ENCODE data around the gene ALMS1. TPM values are rescaled to one million over a fixed set of nuclear protein-coding genes. Genes with fewer than 3 reads are reported as not detected.

ALMS1 gene
- total and polyA plus RNA-seq, 2 of the 4 experiments (the other 2 are of a cell fraction), result 20.8 to 52.8 TPM

- in situ Hi-C loops (cut with MboI; ENCODE audit: low sequenced_read_pairs), result no loop called here
- Histone ChIP-seq H2BK20ac (ENCODE audit: low read depth, low read length) (no peak overlapping the region), H3K23ac (ENCODE audit: low read depth, low read length) (no peak overlapping the region), H3K4ac (ENCODE audit: low read depth, low read length) (no peak overlapping the region), H3K14ac (replicated peaks; ENCODE audit: low read depth, low read length) (no peak overlapping the region), H4K91ac (ENCODE audit: insufficient read depth, low read depth, low read length) (no peak overlapping the region), H3K4me1 (ENCODE audit: control insufficient read depth, insufficient read depth, low read length) (no peaks in the 10 kb centered on the region), H3K9me1 (ENCODE audit: insufficient read depth, low read length) (no peaks in the 10 kb centered on the region), H3K79me1 (ENCODE audit: low read depth in 1 of 2, low read length in 2 of 2) (no peaks in the 10 kb centered on the region), H3K27me3 (ENCODE audit: control insufficient read depth, insufficient read depth, low read length) (no peaks in the 10 kb centered on the region), H2BK5ac (ENCODE audit: low read depth, low read length, poor library complexity, severe bottlenecking) (no peak overlapping the region), H4K8ac (ENCODE audit: low read depth in 2 of 2, low read length in 2 of 2) (no peak overlapping the region), H4K5ac (ENCODE audit: low read depth, low read length) (no peak overlapping the region), H2AFZ (replicated peaks; ENCODE audit: low read length, poor library complexity) (no peak overlapping the region), H3K27ac (ENCODE audit: insufficient read depth, low read length) (no peak overlapping the region), H2AK9ac (replicated peaks; ENCODE audit: low read depth, low read length, poor library complexity) (no peak overlapping the region), H3K4me2 (ENCODE audit: low read depth, low read length) (no peak overlapping the region), H3K56ac (ENCODE audit: extremely low read depth, insufficient read depth, low read length) (no peak overlapping the region), H4K20me1 (ENCODE audit: insufficient read depth, low read length) (no peaks in the 10 kb centered on the region), H3K4me3 (ENCODE audit: insufficient read depth, low read depth, low read length) (no peak overlapping the region), H3K18ac (ENCODE audit: low read depth, low read length) (no peak overlapping the region), H2BK120ac (ENCODE audit: low read depth, low read length) (no peak overlapping the region), H3K9me3 (ENCODE audit: control insufficient read depth, insufficient read depth, low read length) (peaks cover 7% of the 10 kb centered on the region; the same call in 1 of the 2 replicates), H3K36me3 (ENCODE audit: control insufficient read depth, insufficient read depth, low read length) (peaks cover 1% of the 10 kb centered on the region; the same call in 1 of the 2 replicates), H3K9ac (ENCODE audit: low read depth, low read length) (no peak overlapping the region), H2BK15ac (ENCODE audit: low read depth, low read length) (no peak overlapping the region), H2AK5ac (ENCODE audit: low read depth, low read length) (no peak overlapping the region)
- 100% methylated on average over 1 of the region's 1 CpG; no CpG with 5 or more reads in 1 of the 2 experiments for WGBS, 2 experiments (ENCODE audit: extremely low coverage in 2 of 2, insufficient read length in 1 of 2)
- ChIA-PET CTCF (no interaction called here), POLR2A (ENCODE audit: unreplicated experiment) (no interaction called here)
- no TSS peak for BruUV-seq (replicated peaks)
- DNase-seq, result no peak
- intact Hi-C loops (cut with micrococcal nuclease), result no loop called here
- dilution Hi-C loops (cut with HindIII; ENCODE audit: low sequenced_read_pairs, unreplicated experiment), result no loop called here
- no peak for ATAC-seq (ENCODE audit: low read depth)
- no peak for TF ChIP-seq RAD21 (IDR thresholded peaks at IDR 0.05; ENCODE audit: low read length)
- no peak for TF ChIP-seq RCOR1 (IDR thresholded peaks at IDR 0.05; ENCODE audit: insufficient replicate concordance, low read length)
- TF ChIP-seq MAZ (IDR thresholded peaks at IDR 0.05; ENCODE audit: borderline replicate concordance, low read depth, low read length), result no peak
- TF ChIP-seq FOS (IDR thresholded peaks at IDR 0.05; ENCODE audit: low read depth, low read length), result no peak
Measured at GRCh38 chr2:73532381-73532780, 146.7 kb downstream of the ALMS1 start.

Data from IMR-90 (cell line).